ENCODE data around the gene AEN.

GRCh38 chr15:88574077-88574476, 47.1 kb upstream of the AEN start:
- TF ChIP-seq CTCF (IDR thresholded peaks at IDR 0.05) (no peak), POLR2A (IDR thresholded peaks at IDR 0.05) (no peak), POLR2AphosphoS5 (IDR thresholded peaks at IDR 0.05) (no peak)
